Skeletal muscle cell (primary cell): ENCODE data around the gene DNAJC3.

Experiments used
- DNase-seq: peaks from one replicate; pipeline ENCODE4 v3.0.0-alpha.2; 2010; ENCODE audit warnings: low read depth
- H3K4me3 ChIP-seq: 2 replicates; pipeline ENCODE4 v1.5.1; 2011; ENCODE audit warnings: low read depth, mild to moderate bottlenecking, control low read depth, low read length, moderate library complexity

DNAJC3 gene, protein sequence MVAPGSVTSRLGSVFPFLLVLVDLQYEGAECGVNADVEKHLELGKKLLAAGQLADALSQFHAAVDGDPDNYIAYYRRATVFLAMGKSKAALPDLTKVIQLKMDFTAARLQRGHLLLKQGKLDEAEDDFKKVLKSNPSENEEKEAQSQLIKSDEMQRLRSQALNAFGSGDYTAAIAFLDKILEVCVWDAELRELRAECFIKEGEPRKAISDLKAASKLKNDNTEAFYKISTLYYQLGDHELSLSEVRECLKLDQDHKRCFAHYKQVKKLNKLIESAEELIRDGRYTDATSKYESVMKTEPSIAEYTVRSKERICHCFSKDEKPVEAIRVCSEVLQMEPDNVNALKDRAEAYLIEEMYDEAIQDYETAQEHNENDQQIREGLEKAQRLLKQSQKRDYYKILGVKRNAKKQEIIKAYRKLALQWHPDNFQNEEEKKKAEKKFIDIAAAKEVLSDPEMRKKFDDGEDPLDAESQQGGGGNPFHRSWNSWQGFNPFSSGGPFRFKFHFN

DNA sequence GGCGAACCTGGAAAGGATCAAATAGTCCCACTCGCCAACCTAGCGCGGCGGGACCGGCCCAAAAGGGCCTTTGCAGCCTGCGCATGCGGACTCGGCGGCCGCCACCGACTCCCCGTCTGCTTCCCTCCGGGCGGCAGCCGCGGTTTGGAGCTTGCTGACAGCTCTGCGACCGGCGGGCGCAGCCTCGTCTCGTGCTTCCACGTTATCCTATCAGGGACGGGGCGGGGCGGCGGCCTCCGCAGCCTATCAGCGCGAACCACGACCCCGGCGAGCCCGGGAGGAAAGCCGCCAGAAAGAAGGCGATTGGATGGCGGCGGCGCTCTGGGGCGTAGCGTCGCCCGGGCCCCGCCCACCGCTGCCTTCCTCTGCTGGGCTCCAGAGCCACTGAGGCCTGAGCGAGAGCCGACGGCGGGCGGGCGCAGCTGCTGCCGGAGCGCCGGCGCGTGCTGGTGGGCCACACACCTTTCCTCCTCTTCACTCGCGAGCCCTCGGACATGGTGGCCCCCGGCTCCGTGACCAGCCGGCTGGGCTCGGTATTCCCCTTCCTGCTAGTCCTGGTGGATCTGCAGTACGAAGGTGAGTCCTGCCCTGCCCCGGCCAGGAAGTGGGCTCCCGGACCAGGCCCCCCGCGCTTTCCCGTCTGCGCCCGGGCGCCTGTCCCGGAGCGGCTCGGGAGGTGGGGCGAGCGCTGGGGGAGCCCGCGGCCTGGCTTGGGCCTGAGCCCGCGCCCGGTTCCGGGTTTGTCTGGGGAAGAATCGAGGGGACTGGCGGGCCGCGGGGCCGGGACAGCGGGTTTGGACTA is at the start of gene DNAJC3:
Gene DNAJC3, plus strand, starts transcription at position 378 of the 802 bp plus-strand sequence. Its CDS starts 117 bp downstream, at position 495.
- DNase-seq: peak; percentile 94
- H3K4me3 ChIP-seq: peak within 1 kb of the TSS; percentile 93

DNA sequence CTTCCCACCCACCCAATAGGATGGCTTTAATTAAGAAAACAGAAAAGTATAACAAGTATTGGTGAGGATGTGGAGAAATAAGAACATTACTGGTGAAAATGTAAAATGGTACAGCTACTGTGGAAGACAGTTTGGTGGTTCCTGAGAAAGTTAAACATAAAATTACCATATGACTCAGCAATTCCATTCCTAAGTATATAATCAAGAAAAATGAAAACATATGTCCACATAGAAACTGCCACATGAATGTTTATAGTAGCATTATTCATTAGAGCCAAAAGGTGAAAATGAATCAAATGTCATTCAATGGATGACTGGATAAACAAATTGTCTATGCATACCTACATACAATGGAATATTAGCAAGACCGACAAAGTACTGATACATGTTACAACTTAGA is 49.3 kb upstream of the DNAJC3 start:
- DNase-seq: no peak
- H3K4me3 ChIP-seq: no peak overlapping the region

DNA sequence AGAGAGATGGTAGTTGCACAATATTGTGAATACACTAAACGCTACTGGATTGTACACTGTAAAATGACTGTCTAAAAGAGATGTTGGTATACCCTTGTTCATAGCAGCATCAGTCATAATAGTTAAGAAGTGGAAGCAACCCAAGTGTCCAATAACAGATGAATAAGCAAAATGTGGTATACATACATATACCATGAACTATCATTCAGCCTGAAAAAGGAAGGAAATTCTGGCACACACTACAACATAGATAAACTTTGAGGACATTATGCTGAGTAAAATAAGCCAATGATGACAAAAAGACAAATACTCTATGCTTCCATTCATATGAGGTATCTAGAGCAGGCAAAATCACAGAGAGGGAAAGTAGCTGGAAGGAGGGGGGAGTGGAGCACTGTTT is 48.5 kb upstream of the DNAJC3 start:
- no peak for DNase-seq
- no peak overlapping the region for H3K4me3 ChIP-seq

DNA sequence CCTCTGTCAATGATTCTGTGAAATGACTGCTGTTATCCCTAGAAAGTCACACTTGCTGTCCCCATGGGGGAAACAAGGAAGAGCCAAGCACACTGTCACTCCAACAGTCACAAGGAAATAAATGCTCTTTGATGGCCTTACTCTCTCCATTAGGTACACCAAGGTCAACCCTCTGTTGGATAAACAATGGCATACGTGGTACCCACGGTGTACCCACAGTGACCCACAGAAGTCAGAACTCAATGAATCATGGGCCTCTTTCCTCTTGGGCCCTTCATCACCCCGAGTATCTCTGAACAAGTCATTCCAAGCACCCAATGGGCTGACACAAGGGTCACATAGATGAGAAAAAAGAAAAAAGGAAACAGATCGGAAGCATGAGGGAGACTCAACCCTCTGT is 47.9 kb upstream of the DNAJC3 start:
- H3K4me3 ChIP-seq: no peak overlapping the region
- no peak for DNase-seq

DNA sequence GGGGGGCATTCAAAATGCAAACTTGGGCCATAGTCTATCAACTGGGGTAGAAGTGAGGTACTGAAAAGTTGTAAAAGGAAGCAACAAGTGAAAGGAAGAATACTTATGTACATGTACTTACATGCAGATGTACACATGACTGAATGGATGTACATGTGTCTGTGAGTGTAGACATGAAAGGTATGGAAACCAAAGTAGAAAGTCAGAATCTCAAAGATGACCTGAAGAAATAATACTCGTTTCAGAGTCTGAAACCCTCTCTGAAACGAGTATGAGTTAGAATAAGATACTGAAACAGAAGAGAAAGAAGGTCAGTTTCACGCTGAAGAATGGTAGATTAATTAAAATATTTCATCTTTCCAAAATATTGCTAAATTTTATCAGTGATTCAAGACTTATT is 46.3 kb upstream of the DNAJC3 start:
- no peak overlapping the region for H3K4me3 ChIP-seq
- no peak for DNase-seq

DNA sequence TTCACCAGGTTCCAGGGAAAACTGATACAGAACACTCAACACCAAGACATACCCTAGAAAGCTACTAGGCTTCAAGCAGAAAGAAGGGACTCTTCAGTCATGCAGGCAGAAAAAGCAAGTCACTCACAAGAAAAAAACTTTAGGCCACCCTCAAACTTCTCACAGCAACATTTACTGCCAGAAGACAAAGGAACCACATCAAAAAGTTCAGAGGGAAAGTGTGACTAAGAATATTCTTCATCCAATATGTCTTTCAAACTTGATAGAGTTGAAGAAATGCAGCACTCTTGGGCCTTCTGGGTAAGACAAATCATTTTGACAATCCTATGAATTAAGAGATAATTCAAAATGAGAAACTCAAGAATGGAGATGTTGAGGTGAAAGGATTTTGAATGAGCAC is 40.1 kb upstream of the DNAJC3 start:
- no peak overlapping the region for H3K4me3 ChIP-seq
- no peak for DNase-seq

DNA sequence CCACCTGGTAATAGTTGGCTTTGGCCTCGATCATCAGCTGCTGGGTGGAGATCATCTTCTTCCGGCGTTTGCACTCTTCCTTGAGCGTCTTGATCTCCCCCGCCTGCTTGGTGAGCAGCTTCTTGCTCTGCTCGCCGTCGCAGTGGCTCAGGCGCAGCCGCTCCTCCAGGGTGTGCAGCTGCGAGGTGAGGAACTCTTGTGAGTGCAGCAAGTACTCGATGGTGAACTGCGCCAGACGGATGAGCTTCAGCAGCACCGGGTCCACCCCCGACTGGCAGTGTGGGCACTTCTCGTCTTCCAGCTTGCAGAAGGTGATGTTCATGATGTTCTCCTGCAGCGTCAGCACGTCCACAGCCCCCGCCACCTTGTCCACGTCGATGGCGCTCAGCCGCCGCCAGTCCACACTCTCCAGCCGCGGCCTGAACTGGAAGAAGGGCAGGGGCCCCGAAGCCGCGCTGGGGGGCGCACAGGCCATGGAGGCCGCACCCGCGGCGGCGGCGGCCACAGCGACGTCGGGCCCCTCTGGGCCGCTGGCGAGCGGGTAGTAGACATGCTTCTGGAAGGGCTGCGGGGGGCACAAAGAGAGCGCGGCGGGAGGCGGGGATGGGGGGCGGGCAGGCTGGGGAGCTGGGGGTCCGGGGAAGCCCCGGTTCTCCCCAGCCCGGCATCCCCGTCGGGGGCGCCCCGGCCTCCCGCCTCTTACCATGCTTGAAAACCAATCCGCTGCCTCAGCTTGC is 35.5 kb upstream of the DNAJC3 start:
- H3K4me3 ChIP-seq: peak overlapping the region; percentile 76
- DNase-seq: no peak

DNA sequence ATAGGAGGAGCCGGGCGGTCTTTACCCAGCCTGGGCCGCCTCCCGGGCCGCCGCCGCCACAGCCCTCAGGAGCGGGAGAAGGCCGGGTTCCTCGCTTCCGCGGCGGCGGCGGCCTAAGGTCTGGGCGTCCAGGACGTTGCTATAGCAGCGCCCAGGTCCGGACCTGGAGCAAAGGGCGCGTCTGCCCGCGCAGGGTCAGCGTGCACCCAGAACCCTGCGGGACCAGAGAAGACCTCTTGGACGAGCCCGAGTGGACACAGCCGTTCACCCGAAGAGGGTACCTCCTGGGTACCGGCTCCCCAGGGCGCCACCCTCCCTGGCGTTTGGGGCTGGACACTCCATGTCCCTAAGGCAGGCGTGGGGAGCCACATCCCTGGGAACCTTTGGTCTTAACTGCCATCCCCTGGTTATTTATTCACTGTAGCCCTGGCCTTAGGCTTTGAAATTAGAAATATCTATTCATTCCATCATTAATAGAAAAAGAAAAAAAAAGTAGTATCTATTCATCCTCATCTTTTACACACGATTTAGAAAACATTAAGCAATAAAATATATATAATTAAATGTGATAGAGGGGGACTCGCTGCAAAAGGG is 34.8 kb upstream of the DNAJC3 start:
- H3K4me3 ChIP-seq: peak overlapping the region; percentile 76
- no peak for DNase-seq

DNA sequence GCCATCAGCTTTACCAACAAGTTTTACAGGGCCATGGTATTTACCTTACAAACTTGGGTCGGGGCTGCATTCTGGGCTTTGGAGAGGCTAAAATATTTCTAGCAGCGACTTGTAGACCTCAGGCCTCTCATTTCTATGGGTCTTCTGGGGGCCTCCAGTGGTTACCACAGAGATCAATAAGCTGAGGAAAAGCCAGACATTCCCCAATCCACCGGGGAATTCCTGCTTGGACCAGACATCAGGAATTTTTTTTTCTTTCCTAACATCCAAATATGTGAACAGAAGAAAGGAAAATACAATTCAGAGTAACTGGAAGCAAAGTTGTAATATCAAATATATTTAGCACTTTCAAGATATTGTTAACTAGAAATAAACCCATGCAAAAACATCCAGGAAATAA is 33.9 kb upstream of the DNAJC3 start:
- peak overlapping the region; percentile 76 for H3K4me3 ChIP-seq

DNA sequence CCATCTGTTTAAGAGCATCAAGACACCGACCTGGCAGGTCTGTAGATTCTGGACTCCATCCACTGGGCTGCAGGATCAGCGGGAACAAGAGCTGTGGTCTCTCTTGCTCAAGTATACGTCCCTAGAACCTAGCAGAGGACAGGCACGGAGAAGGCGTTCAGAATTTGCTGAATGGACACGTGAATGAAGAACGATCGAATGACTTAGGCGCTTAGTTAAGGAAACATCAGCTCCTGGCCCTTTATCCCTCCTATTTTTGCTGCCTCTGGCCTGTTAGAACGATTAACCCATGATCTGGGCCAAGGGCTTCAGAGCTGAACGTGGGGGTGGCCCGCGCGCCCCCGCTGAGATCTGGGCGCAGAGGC is 33.4 kb upstream of the DNAJC3 start:
- no peak for DNase-seq
- H3K4me3 ChIP-seq: peak overlapping the region; percentile 76

More for the DNA sequence above, 33.9 kb upstream of the DNAJC3 start:
- DNase-seq: no peak

DNA sequence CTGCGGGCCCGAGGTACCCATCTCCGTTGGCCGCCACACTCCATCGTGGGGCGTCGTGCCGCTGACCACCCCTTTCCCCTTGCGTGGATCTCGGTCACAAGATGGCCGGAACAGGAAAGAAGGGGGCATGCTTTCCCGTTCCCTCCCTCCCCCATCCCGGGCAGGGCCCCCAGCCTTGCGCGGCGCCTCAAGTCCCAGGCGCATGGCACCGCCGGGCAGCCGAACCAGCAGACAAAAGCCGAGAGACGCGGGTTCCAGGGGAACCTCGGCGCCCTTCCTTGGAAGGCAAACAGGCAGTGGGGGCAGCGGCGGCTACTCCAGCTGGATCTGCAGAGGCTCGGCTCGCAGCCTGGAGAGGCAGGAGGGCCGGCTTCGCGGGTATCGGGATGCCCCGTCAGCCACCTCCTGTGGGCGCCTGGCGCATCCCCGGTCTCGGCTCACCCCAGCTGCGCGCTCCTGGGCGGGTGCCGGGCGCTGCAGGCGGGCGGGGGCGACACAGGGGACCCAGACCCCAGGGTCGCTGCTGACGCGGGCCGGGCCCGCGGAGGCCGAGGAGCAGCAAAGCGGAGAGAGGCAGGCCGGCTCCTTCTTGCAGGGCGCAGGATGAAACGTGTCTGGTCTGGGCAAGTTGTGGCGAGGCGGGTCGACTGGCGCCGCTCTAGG is 32.9 kb upstream of the DNAJC3 start:
- H3K4me3 ChIP-seq: peak overlapping the region; percentile 76

DNA sequence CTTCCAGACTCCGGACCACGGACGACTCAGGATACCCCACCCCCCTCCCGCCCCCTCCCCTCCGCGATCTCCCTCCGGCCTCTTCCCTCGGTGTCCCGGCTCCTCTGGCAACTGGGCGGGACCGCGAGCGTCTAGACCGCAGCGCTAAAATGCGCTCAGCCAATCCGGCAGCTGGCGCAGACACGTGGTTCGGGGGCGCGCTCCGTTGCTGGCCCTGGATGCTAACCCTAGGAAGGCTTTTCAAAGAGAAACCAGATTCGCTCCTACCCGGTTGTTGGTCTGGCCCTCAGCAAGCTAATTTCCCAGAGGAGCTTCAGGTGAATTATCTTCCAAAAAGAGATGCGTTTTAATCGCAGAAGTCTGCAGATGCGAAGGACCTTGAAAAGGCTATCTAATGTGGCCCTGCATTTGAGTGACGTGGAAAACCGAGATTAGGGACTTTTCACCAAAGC is 32.3 kb upstream of the DNAJC3 start, which contains the start of gene DZIP1:
Gene DZIP1, minus strand, starts transcription at position 106 of the 452 bp plus-strand sequence. CDS start 2,677 bp downstream, outside the sequence.
- peak; percentile 63 for DNase-seq
- peak within 1 kb of the TSS; percentile 76 for H3K4me3 ChIP-seq

More for the DNA sequence above, 32.9 kb upstream of the DNAJC3 start:
- DNase-seq: no peak

DNA sequence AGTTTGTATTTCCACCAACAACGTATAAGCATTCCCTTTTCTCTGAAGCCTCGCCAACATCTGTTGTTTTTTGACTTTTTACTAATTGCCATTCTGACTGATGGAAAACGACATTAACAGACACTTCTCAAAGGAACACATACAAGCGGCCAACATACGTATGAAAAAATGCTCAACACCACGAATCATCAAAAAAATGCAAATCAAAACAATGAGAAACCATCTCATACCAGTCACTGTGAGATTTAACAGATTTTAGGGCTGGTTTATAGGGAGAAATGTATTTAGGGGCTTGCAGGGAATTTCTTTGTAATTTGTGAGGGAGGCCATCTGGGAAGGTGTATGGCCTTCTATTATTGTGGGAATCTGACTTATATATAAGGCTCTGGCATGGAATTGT is 29.6 kb upstream of the DNAJC3 start:
- DNase-seq: no peak
- H3K4me3 ChIP-seq: no peak overlapping the region

DNA sequence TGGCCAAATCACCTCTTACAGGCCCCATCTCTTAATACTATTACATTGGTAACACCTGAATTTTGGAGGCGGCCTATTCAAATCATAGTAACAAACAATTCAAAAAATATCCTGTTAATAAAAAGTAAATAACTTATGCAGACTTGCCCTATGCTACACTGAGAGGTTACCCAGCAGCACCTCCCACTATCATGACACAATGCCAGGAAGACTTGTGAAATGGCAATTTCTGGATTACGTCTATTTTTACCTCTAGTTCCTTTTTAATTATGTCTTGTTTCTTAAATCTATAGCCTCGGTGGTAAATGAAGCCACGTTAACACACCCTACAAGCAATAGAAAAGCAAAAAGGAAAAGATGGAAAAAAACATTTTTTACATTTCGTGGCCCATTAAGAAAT is 26.2 kb upstream of the DNAJC3 start:
- no peak for DNase-seq
- no peak overlapping the region for H3K4me3 ChIP-seq

DNA sequence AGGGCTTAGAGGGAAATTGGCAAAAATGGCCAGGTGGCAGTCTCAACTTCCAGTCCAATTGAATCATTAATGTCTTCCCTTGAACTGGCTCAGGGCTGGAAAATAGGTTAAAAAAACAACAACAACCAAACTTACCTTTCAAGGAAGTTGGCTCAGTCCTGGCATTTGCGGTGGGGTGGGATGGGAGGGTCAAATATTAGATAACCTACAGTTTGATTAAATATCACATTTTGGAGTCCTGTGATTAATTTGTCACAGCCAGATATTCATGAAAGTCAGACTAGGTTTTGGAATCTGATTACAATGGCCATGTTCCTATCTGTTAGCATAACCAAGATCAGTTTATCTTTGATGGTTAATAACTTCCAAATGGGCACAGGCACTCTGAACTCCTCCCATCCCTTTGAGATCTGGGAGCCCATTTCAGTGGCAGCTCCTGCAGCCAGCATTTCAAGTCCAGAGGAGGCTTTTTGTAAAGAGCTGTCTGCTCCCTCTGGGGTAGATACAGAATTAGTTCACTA is 24.6 kb upstream of the DNAJC3 start:
- no peak for DNase-seq
- no peak overlapping the region for H3K4me3 ChIP-seq

DNA sequence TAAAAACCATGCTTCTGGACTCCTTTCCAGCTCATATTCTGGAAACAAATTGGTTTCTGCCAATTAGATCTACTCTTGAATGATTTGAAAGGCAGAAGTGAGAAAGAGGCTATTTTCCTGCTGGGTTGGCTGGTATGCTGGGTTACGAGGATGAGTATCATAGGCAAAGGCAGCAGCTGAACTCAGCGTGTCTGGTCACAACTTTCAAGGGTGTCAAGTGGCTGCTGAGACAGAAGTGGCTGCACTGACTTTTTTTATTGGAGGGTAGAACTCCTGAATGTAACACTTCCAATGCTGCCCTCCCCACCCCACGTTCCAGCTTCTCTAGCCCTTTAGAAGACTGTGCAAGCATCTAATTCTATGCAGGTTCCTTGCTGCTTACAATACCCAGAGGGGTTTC is 24.1 kb upstream of the DNAJC3 start:
- no peak overlapping the region for H3K4me3 ChIP-seq
- no peak for DNase-seq

DNA sequence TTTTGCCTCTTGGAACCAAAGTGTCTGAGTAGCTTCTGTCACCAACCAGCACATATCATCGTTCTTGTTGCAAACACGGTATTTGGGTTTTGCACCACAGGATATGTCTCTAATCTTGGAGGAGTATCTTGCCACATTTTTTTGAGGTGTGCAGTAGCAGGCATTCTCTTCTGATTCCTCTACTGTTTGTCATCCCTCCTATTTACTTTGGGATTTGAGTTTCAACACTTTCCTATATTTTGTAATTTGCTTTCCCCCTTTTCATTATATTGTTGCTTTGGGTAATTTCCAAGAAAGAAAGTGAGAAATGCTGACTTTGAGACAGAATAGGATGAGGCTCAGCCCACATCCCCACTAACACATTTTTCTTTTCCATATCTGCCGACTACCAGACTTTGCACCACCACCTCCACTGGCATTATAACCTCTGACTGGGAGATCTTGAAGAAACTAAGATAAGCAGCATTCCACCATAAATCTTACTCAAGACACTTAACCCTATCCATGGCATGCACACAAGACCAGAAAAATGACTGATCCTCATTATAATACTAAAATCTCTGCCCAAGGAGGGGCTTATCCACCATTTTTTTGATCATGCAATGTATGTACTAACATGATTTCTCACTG is 20.4 kb upstream of the DNAJC3 start:
- no peak for DNase-seq
- H3K4me3 ChIP-seq: no peak overlapping the region

DNA sequence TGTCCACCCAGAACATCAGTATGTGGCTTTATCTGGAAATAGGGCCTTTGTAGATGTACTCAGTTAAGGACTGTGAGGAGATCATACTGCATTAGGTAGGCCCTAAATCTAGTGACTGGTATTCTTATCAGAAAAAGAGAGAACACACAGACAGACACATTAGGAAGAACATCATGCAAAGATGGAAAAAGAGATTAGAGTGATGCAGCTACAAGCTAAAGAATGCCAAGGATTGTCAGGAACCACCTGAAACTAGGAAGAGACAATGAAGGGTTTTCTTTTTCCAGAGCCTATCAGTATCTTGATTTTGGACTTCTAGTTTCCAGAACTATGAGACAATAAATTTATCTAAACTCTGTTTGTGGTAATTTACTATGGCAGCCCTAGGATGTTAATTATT is 17.4 kb upstream of the DNAJC3 start:
- no peak overlapping the region for H3K4me3 ChIP-seq
- DNase-seq: no peak
